Sigmoid colon (tissue), 7 donors: ENCODE measurements around the gene FBLN2. TPM values are rescaled to one million over a fixed set of nuclear protein-coding genes. Genes with fewer than 3 reads are reported as not detected.

Source experiments
- DNase-seq: peaks from one replicate; pipeline ENCODE4 v3.0.0-alpha.2; 2019
- H3K27ac ChIP-seq, 4 donors: fragments of 200-600 bp; sonication (generic); one replicate each; pipeline ENCODE4 v1.5.1; 2016 to 2019; ENCODE audit warnings: mild to moderate bottlenecking in 1 of 4
- H3K27me3 ChIP-seq, 3 donors: fragments of 200-600 bp; sonication (generic); one replicate each; pipeline ENCODE4 v1.5.1; 2019; ENCODE audit warnings: mild to moderate bottlenecking in 1 of 3
- H3K36me3 ChIP-seq, 4 donors: fragments of 200-600 bp; sonication (generic); one replicate each; pipeline ENCODE4 v1.5.1; 2016 to 2019
- H3K4me1 ChIP-seq, 4 donors: fragments of 200-600 bp; sonication (generic); one replicate each; pipeline ENCODE4 v1.5.1; 2017 to 2019
- H3K4me3 ChIP-seq, 4 donors: fragments of 200-600 bp; sonication (generic); one replicate each; pipeline ENCODE4 v1.5.1; 2017 to 2019; ENCODE audit warnings: mild to moderate bottlenecking in 2 of 4, moderate library complexity in 1 of 4
- H3K9me3 ChIP-seq, 4 donors: fragments of 200-600 bp in 3 of 4; sonication (generic) in 3 of 4; one replicate each; pipeline versions ENCODE4 v1.5.1 to v1.6.1; 2013 to 2019
- EP300 ChIP-seq, 4 donors: sonication (generic); formaldehyde crosslinking; IDR thresholded peaks; one replicate each; pipeline ENCODE4 v1.6.1; 2017; ENCODE audit warnings: antibody characterized with exemption in 4 of 4
- POLR2A ChIP-seq, 2 donors: fragments of 450-650 bp; IDR thresholded peaks; one replicate each; pipeline ENCODE4 v1.6.1; 2016; ENCODE audit warnings: antibody characterized with exemption in 2 of 2, mild to moderate bottlenecking in 2 of 2, moderate library complexity in 2 of 2
- POLR2AphosphoS5 ChIP-seq, 4 donors: sonication (generic); formaldehyde crosslinking; IDR thresholded peaks; one replicate each; pipeline ENCODE4 v1.6.1; 2017; ENCODE audit warnings: antibody characterized with exemption in 4 of 4
- WGBS, 2 donors: extraction: QIAGEN DNeasy Blood & Tissue Kit; methylation state at CpG; one replicate each; pipeline ENCODE4 v1.1.7; 2013; 5-methylcytosine and 5-hydroxymethylcytosine counted together
- intact Hi-C: fragments of 100-400 bp; cut with DNase I; formaldehyde crosslinking; loops from one replicate; pipeline ENCODE4 v1.15.1; 2023
- polyA plus RNA-seq, 3 donors: library from polyadenylated mRNA; stranded (reverse); fragments of 200-250 nt; gene quantifications; one replicate each; pipeline ENCODE4 v1.2.3, GENCODE V29; 2013
- total RNA-seq, 4 donors: library from RNA; depleted of rRNA; stranded (reverse); fragments of >200 nt; gene quantifications; one replicate each; pipeline ENCODE4 v1.1.0, GENCODE V29; 2016
- TF ChIP-seq, protein P1 (sequence below), 4 experiments: fragments of 450-650 bp in 3 of 4; fragments of 200-600 bp in 1 of 4; IDR thresholded peaks; one replicate each; pipeline ENCODE4 v1.5.1; 2016 to 2019; ENCODE audit warnings: antibody characterized with exemption in 4 of 4, mild to moderate bottlenecking in 3 of 4, moderate library complexity in 2 of 4
- donor health status: healthy with polysubstance abuse.
- donor health status: Bipolar disorder and iron deficiency.
- donor health status: healthy.

The FBLN2 gene
- total and polyA plus RNA-seq, 7 donors: 1.2 to 134 (median 18.7) TPM

DNA sequence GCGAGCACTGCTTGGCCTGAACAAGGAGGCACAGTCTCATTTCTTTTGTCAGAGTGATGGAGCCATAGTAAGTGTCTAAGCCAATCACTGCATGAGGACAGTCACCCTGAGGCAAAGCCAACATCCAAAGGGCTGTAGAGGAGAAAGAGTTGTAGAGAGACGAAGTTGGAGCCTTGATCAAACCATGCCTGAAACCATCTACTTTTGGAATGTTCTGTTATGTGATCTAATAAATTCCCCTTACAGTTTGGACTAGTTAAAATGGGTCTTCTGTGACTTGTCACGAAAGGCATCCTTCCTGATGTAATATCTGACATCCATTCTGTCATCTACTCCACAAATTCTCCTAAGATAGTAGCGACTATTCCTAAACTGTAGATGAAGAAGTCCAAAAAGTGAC is 128.3 kb downstream of the FBLN2 start:
- no peak for TF ChIP-seq EP300 (IDR thresholded peaks at IDR 0.05)
- no peak for TF ChIP-seq POLR2AphosphoS5 (IDR thresholded peaks at IDR 0.05)
- TF ChIP-seq, protein P1, sequence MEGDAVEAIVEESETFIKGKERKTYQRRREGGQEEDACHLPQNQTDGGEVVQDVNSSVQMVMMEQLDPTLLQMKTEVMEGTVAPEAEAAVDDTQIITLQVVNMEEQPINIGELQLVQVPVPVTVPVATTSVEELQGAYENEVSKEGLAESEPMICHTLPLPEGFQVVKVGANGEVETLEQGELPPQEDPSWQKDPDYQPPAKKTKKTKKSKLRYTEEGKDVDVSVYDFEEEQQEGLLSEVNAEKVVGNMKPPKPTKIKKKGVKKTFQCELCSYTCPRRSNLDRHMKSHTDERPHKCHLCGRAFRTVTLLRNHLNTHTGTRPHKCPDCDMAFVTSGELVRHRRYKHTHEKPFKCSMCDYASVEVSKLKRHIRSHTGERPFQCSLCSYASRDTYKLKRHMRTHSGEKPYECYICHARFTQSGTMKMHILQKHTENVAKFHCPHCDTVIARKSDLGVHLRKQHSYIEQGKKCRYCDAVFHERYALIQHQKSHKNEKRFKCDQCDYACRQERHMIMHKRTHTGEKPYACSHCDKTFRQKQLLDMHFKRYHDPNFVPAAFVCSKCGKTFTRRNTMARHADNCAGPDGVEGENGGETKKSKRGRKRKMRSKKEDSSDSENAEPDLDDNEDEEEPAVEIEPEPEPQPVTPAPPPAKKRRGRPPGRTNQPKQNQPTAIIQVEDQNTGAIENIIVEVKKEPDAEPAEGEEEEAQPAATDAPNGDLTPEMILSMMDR (IDR thresholded peaks at IDR 0.05): no peak
- TF ChIP-seq POLR2A (IDR thresholded peaks at IDR 0.05): no peak
- Histone ChIP-seq H3K9me3 (no peaks in the 10 kb centered on the region), H3K4me1 (no peaks in the 10 kb centered on the region), H3K27me3 (peaks cover 0 to 24% (median 0%) of the 10 kb centered on the region in 3 donors), H3K36me3 (no peaks in the 10 kb centered on the region), H3K27ac (no peak overlapping the region), H3K4me3 (no peak overlapping the region)
- no peak for DNase-seq
- intact Hi-C loops: no loop called here
- WGBS, 2 donors: 81 to 93% methylated on average over 4 of the region's 4 CpGs

DNA sequence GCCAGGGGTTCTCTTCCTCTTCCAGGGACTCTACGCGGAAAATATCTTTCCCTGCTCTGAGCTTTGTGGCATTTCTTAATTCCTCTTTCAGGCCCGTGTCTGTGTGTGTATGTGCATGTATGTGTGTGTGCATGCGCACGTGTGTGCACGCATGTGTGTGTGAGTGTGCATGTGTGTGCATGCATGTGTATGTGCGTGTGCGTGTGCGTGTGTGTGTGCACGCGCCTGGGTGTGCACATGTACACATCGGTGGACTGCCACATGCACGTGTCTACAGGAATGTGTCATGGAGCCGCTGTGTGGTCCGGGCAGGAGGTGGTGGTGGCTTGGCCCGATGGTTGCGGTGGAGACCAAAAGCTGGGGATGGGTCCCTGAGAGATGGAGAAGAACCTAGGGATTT is 133.0 kb downstream of the FBLN2 start:
- intact Hi-C loops: no loop called here
- H3K27ac ChIP-seq: no peak overlapping the region
- H3K9me3 ChIP-seq: no peaks in the 10 kb centered on the region
- TF ChIP-seq POLR2AphosphoS5 (IDR thresholded peaks at IDR 0.05): no peak
- TF ChIP-seq, protein P1 (IDR thresholded peaks at IDR 0.05): no peak
- TF ChIP-seq EP300 (IDR thresholded peaks at IDR 0.05): no peak
- TF ChIP-seq POLR2A (IDR thresholded peaks at IDR 0.05): no peak
- H3K36me3 ChIP-seq: no peaks in the 10 kb centered on the region
- WGBS, 2 donors: 83 to 89% methylated on average over 17 of the region's 17 CpGs
- H3K27me3 ChIP-seq: peaks cover 0 to 12% (median 6%) of the 10 kb centered on the region in 3 donors
- DNase-seq: no peak
- H3K4me3 ChIP-seq: no peak overlapping the region
- no peaks in the 10 kb centered on the region for H3K4me1 ChIP-seq

DNA sequence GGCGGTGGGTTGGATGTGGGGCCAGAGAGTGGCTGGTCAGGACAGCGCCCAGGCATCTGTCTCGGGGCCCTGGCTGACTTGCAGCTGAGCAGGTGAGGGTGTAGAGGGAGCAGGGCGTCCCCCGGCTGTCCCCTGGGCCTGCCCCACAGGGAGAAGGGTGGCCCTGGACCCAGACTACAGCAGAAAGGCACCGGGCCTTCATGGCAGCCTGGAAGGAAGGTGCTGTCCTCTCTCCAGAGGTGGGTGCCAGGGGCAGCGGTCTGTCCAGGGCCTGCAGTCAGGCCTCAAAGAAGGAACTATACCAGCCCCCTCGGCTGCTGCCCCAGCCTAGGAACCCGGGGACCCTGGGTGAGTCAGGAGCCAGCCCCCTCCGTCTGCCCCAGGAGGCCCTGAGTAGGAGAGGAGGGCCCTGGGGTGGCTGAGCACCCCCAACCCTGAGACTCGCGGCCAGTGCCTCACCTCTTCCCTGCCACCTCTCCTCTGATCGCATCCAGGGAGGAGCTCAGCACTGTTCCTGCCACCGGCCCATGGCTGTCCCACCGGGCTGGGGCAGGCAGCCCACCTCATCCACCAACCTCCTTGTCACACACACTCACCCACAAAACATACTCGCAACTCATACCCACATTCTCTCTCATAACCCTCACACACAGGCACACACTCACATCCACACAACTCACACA is 133.5 kb downstream of the FBLN2 start:
- TF ChIP-seq POLR2AphosphoS5 (IDR thresholded peaks at IDR 0.05): no peak
- TF ChIP-seq, protein P1 (IDR thresholded peaks at IDR 0.05): no peak
- TF ChIP-seq EP300 (IDR thresholded peaks at IDR 0.05): no peak
- TF ChIP-seq POLR2A (IDR thresholded peaks at IDR 0.05): no peak
- 78 to 88% methylated on average over 16 of the region's 16 CpGs for WGBS, 2 donors
- intact Hi-C loops: no loop called here
- Histone ChIP-seq H3K9me3 (no peaks in the 10 kb centered on the region), H3K4me1 (no peaks in the 10 kb centered on the region), H3K36me3 (no peaks in the 10 kb centered on the region), H3K27ac (no peak overlapping the region), H3K27me3 (peaks cover 0 to 12% (median 6%) of the 10 kb centered on the region in 3 donors), H3K4me3 (no peak overlapping the region)
- DNase-seq: no peak

DNA sequence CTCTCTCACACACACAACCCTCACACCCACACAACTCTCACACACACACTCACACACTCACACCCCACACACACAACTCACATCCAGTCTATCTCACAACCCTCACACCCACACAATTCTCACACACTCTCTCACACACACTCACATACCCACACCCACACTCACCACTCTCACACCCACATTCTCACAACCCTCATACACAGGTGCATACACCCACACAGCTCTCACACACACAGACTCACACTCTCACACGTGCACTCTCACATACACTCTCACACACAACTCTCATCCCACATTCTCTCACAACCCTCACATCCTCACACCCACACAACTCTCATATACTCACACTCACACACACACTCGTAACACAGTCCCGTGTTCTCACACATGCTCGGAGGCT is 134.4 kb downstream of the FBLN2 start:
- Histone ChIP-seq H3K4me3 (no peak overlapping the region), H3K27ac (no peak overlapping the region), H3K9me3 (no peaks in the 10 kb centered on the region), H3K4me1 (no peaks in the 10 kb centered on the region), H3K36me3 (no peaks in the 10 kb centered on the region), H3K27me3 (peaks cover 0 to 12% (median 6%) of the 10 kb centered on the region in 3 donors)
- WGBS, 2 donors: 78 to 89% methylated on average over 4 of the region's 4 CpGs
- no peak for DNase-seq
- TF ChIP-seq POLR2A (IDR thresholded peaks at IDR 0.05): no peak
- TF ChIP-seq, protein P1 (IDR thresholded peaks at IDR 0.05): no peak
- TF ChIP-seq EP300 (IDR thresholded peaks at IDR 0.05): no peak
- TF ChIP-seq POLR2AphosphoS5 (IDR thresholded peaks at IDR 0.05): no peak
- intact Hi-C loops: no loop called here

DNA sequence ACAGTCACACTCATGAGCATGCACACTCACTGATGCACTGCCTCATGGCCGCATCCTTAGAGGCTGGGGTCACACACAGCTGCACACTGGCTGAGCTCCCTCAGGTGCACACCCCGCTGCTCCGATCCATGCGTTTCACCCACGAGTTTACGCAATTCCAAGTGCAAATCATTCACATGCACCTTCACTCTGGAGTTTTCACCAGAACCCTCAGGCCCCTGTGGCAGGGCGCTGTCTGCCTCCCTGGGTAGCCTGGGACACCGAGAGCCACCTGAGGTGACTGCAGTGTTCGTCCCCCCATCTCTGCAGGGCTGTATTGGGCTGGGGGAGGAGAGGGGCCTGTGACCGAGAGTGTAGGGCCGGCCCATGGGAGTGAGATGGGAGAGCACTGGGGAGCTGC is 134.8 kb downstream of the FBLN2 start:
- H3K4me1 ChIP-seq: no peaks in the 10 kb centered on the region
- no peak for DNase-seq
- TF ChIP-seq POLR2A (IDR thresholded peaks at IDR 0.05) (no peak), EP300 (IDR thresholded peaks at IDR 0.05) (no peak), POLR2AphosphoS5 (IDR thresholded peaks at IDR 0.05) (no peak)
- TF ChIP-seq, protein P1 (IDR thresholded peaks at IDR 0.05): no peak
- intact Hi-C loops: no loop called here
- H3K27me3 ChIP-seq: peaks cover 0 to 12% (median 6%) of the 10 kb centered on the region in 3 donors
- H3K4me3 ChIP-seq: no peak overlapping the region
- H3K9me3 ChIP-seq: no peaks in the 10 kb centered on the region
- WGBS, 2 donors: 79 to 84% methylated on average over 11 of the region's 11 CpGs
- H3K27ac ChIP-seq: no peak overlapping the region
- no peaks in the 10 kb centered on the region for H3K36me3 ChIP-seq
